Activated CD4-positive, alpha-beta T cell treated with anti-CD3 and anti-CD28 coated beads, Interleukin-2, Interleukin-4, amounts not matched to agents 100 ng/mL and 50 ng/mL, durations not matched to agents 16 hours and 8 hours (primary cell): ENCODE measurements around the gene MPC1.

Experiments used
- DNase-seq: peaks from one replicate; pipeline ENCODE4 v3.0.0-alpha.2; 2020; ENCODE audit warnings: low spot score

The MPC1 gene

DNA sequence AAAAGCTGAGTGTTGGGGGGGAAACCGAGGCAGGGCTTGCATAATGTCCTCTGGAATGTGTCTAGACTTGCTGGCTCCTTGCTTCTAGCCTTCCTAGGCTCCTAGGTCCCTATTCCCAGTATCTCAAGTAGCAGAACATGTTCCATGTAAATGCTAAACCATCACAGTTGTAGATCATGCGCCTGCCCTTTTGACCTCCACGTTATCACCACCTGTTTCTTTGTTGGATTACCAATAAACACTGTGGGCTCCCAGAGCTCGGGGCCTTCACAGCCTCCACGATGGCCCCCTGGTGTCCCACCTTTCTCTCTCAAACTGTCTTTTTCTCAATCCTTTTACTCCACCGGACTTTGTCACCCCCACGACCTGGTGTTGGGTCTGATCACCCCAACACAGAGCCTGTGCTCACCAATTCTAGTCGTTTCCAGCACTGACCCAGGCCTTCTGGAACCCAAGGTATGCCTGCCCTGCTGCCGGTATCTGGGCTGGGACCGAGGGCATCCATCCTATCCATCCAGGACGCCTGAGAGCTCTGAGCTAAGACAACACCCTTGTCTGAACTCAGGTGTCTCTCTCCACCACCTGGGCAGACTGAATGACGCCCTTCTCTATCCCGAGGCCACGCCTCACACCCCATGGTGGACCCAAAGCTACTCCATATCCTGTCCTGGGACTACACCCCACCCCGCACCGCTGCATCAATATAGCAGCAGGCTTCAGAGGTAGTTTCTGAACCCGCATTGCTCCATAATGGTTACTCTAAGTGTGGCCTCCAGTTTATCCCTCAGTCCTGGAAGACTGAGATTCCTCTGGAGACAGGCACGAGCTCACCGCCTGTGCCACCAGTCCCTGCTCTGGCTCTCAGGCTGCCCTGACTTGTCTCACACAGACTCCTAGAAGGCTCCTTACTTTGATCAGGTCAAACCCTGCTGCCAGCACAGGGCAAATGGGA is 65.2 kb downstream of the MPC1 start:
- DNase-seq = no peak

DNA sequence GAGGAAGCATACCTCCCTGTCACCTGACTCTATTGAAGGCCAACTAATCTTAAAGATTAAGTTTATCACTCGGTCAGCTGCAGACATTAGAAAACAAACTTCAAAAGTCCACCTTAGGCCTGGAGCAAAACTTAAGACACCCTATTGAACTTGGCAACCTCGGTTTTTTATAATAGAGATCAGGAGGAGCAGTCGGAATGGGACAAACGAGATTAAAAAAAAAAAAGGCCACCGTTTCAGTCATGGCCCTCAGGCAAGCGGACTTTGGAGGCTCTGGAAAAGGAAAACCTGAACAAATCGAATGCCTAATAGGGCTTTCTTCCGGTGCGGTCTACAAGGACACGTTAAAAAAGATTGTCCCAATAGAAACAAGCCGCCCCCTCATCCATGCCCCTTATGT is 67.3 kb downstream of the MPC1 start:
- no peak for DNase-seq
